ENCODE measurements around the gene ZBTB33.

GRCh38 chrX:120235284-120235683 is 15.3 kb upstream of the ZBTB33 start:
- no peak for TF ChIP-seq FOXP1 (IDR thresholded peaks at IDR 0.05)
- no peak for TF ChIP-seq FOXP1 (CRISPR knock-in tag; IDR thresholded peaks at IDR 0.05)
- TF ChIP-seq ZNF646 (CRISPR knock-in tag; IDR thresholded peaks at IDR 0.05), result no peak
- TF ChIP-seq MTA3 (CRISPR knock-in tag; IDR thresholded peaks at IDR 0.05), result no peak
- TF ChIP-seq POLR2AphosphoS2 (IDR thresholded peaks at IDR 0.05; ENCODE audit: low read depth, low read length), result no peak
- TF ChIP-seq, protein P1, sequence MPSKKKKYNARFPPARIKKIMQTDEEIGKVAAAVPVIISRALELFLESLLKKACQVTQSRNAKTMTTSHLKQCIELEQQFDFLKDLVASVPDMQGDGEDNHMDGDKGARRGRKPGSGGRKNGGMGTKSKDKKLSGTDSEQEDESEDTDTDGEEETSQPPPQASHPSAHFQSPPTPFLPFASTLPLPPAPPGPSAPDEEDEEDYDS (CRISPR knock-in tag; IDR thresholded peaks at IDR 0.05), result no peak
- TF ChIP-seq POLR2AphosphoS5 (IDR thresholded peaks at IDR 0.05; ENCODE audit: low read depth, low read length), result no peak
- TF ChIP-seq GTF3A (CRISPR knock-in tag; conservative IDR thresholded peaks at IDR 0.05), result no peak
- no peak for TF ChIP-seq EZH2 (conservative IDR thresholded peaks at IDR 0.05; ENCODE audit: low read depth, low read length)
- no peak for TF ChIP-seq SYNCRIP (IDR thresholded peaks at IDR 0.05; ENCODE audit: insufficient read depth, low read depth, low read length)
- TF ChIP-seq, protein P2, sequence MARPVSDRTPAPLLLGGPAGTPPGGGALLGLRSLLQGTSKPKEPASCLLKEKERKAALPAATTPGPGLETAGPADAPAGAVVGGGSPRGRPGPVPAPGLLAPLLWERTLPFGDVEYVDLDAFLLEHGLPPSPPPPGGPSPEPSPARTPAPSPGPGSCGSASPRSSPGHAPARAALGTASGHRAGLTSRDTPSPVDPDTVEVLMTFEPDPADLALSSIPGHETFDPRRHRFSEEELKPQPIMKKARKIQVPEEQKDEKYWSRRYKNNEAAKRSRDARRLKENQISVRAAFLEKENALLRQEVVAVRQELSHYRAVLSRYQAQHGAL (CRISPR knock-in tag; IDR thresholded peaks at IDR 0.05; ENCODE audit: not compliant biosample characterization), result no peak
- TF ChIP-seq RBAK (CRISPR knock-in tag; IDR thresholded peaks at IDR 0.05), result no peak
- TF ChIP-seq, protein P3, sequence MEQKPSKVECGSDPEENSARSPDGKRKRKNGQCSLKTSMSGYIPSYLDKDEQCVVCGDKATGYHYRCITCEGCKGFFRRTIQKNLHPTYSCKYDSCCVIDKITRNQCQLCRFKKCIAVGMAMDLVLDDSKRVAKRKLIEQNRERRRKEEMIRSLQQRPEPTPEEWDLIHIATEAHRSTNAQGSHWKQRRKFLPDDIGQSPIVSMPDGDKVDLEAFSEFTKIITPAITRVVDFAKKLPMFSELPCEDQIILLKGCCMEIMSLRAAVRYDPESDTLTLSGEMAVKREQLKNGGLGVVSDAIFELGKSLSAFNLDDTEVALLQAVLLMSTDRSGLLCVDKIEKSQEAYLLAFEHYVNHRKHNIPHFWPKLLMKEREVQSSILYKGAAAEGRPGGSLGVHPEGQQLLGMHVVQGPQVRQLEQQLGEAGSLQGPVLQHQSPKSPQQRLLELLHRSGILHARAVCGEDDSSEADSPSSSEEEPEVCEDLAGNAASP (CRISPR knock-in tag; IDR thresholded peaks at IDR 0.05; ENCODE audit: borderline replicate concordance), result no peak
- no peak for TF ChIP-seq NFKBIZ (CRISPR knock-in tag; IDR thresholded peaks at IDR 0.05)
- TF ChIP-seq STAT6 (CRISPR knock-in tag; IDR thresholded peaks at IDR 0.05; ENCODE audit: borderline replicate concordance), result no peak

Measured in HepG2 (cell line).